GM12878 (cell line): ENCODE results near the gene RCC2. TPM values are rescaled to one million over a fixed set of nuclear protein-coding genes. Genes with fewer than 3 reads are reported as not detected.

Experiments
- BRCA1 ChIP-seq: IDR thresholded peaks from 2 replicates; pipeline ENCODE4 v1.6.1; 2011; ENCODE audit warnings: low read depth, low read length, improper control_type of control experiment
- CREM ChIP-seq: IDR thresholded peaks from 2 replicates; pipeline ENCODE4 v1.6.1; 2014; ENCODE audit warnings: antibody characterized with exemption, low read depth
- ETV6 ChIP-seq, 2 experiments: fragments of 450-650 bp in 1 of 2; IDR thresholded peaks in 1 of 2; conservative IDR thresholded peaks in 1 of 2; 2 replicates each; pipeline ENCODE4 v1.6.1; 2014; ENCODE audit warnings: antibody characterized with exemption in 1 of 2, borderline replicate concordance in 1 of 2, low read depth in 1 of 2, mild to moderate bottlenecking in 1 of 2, moderate library complexity in 1 of 2
- KDM1A ChIP-seq: fragments of 200-600 bp; sonication (generic); IDR thresholded peaks from 2 replicates; pipeline ENCODE4 v1.6.1; 2016; ENCODE audit warnings: borderline replicate concordance
- KLF5 ChIP-seq: fragments of 450-650 bp; IDR thresholded peaks from 2 replicates; pipeline ENCODE4 v1.6.1; 2014; ENCODE audit warnings: mild to moderate bottlenecking; ENCODE audit not compliant: partially characterized antibody
- LARP7 ChIP-seq: fragments of 450-650 bp; IDR thresholded peaks from 2 replicates; pipeline ENCODE4 v1.6.1; 2017; ENCODE audit warnings: mild to moderate bottlenecking
- RAD21 ChIP-seq: IDR thresholded peaks from 2 replicates; pipeline ENCODE4 v1.6.1; 2011; ENCODE audit warnings: mild to moderate bottlenecking, low read depth, low read length, moderate library complexity; ENCODE audit not compliant: insufficient read depth
- SMC3 ChIP-seq: IDR thresholded peaks from 2 replicates; pipeline ENCODE4 v1.6.1; 2011; ENCODE audit warnings: low read length, improper control_type of control experiment, borderline replicate concordance
- YY1 ChIP-seq: IDR thresholded peaks from 2 replicates; pipeline ENCODE4 v1.6.1; 2011; ENCODE audit warnings: low read depth, mild to moderate bottlenecking, low read length
- ZSCAN29 ChIP-seq: fragments of 450-650 bp; IDR thresholded peaks from 2 replicates; pipeline ENCODE4 v1.6.1; 2017; ENCODE audit warnings: mild to moderate bottlenecking, moderate library complexity
- polyA plus RNA-seq, 11 experiments: library from polyadenylated mRNA; depleted of rRNA in 4 of 11; unstranded in 6 of 11; stranded (reverse) in 5 of 11; fragments of >200 nt; fragmentation: Nextera tagmentation in 4 of 11; fragmentation: Illumina TruSeq in 1 of 11; extraction: Ambion mirVana in 4 of 11; extraction: Trizol in 1 of 11; gene quantifications; 1 replicate in 1 of 11; 2 replicates in 10 of 11; pipeline versions ENCODE4 v1.2.1 to v1.2.3, GENCODE V29; 2011 to 2016; ENCODE audit warnings: inconsistent platforms in 2 of 11, missing spikeins in 2 of 11, low read depth in 1 of 11
- total RNA-seq, 4 experiments: library from RNA; depleted of rRNA in 3 of 4; stranded (reverse); fragments of >200 nt in 3 of 4; fragmentation: Illumina TruSeq in 1 of 4; extraction: Trizol in 1 of 4; gene quantifications; 2 replicates each; pipeline versions ENCODE4 v1.2.1 to v1.2.3, GENCODE V29; 2013 to 2021
- TF ChIP-seq, protein P1 (sequence below), 3 experiments: IDR thresholded peaks in 2 of 3; conservative IDR thresholded peaks in 1 of 3; 2 replicates each; pipeline ENCODE4 v1.5.1; 2011; ENCODE audit warnings: low read depth in 3 of 3, low read length in 3 of 3, mild to moderate bottlenecking in 3 of 3, control low read depth in 2 of 3, moderate library complexity in 2 of 3, inconsistent platforms in 1 of 3, mixed read lengths in 1 of 3; ENCODE audit not compliant: control insufficient read depth in 2 of 3, insufficient read depth in 1 of 3; ENCODE audit errors: extremely low read depth in 1 of 3
- TF ChIP-seq, protein P2 (sequence below): IDR thresholded peaks from 2 replicates; pipeline ENCODE4 v1.6.1; 2012; ENCODE audit warnings: mild to moderate bottlenecking, low read depth, low read length

Gene RCC2
- total and polyA plus RNA-seq, 10 of the 15 experiments (the other 5 are each of a cell fraction or from before 2014, with no cell fraction given) = 10.7 to 176 (median 85.5) TPM

DNA sequence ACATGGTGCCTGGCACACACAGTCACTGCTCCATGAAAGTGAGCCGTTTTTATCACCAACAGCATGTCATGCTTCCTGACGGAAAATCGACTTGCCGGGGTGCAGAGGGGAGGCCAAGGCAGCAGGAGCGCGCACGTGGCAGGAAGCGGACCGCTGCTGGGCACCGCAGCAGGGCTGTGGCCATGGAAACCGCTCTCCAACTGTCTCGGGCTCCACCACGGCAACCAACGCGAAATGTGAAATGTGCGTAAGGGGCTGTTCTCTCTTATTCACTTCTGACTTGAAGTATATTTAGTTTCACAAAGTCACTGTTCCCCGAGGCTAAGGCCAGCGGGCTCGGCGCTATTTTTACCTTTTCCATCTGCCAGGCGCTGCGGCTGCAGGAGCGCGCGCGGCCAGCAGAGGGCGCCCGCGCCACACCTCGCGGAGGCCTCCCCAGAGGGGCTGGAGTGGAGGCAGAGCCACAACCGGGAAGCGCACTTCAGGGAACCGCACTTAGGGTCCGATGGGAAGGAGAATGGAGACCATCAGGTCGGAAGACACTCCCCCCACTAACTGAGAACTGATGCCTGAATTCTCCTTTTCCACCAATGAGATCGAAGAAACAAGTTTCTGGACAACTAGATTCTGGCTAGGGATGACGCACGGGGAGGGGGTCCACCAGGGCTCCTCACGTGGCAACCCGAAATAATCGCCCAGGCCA, 19.7 kb downstream of the RCC2 start (continued):
- TF ChIP-seq ETV6 (conservative IDR thresholded peaks at IDR 0.05 in 1 of 2, IDR thresholded peaks at IDR 0.05 in 1 of 2; ENCODE audit: borderline replicate concordance in 1 of 2, low read depth in 1 of 2) (no peak), ZSCAN29 (no peak), KDM1A (no peak), SMC3 (peak; percentile 77), KLF5 (no peak), RAD21 (peak; percentile 83), LARP7 (0 out of 2 replicates have a peak, but pooled peaks have one; percentile 26), BRCA1 (no peak), YY1 (peak; percentile 64), CREM (no peak)
- TF ChIP-seq, protein P1, sequence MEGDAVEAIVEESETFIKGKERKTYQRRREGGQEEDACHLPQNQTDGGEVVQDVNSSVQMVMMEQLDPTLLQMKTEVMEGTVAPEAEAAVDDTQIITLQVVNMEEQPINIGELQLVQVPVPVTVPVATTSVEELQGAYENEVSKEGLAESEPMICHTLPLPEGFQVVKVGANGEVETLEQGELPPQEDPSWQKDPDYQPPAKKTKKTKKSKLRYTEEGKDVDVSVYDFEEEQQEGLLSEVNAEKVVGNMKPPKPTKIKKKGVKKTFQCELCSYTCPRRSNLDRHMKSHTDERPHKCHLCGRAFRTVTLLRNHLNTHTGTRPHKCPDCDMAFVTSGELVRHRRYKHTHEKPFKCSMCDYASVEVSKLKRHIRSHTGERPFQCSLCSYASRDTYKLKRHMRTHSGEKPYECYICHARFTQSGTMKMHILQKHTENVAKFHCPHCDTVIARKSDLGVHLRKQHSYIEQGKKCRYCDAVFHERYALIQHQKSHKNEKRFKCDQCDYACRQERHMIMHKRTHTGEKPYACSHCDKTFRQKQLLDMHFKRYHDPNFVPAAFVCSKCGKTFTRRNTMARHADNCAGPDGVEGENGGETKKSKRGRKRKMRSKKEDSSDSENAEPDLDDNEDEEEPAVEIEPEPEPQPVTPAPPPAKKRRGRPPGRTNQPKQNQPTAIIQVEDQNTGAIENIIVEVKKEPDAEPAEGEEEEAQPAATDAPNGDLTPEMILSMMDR (IDR thresholded peaks at IDR 0.05 in 2 of 3, conservative IDR thresholded peaks at IDR 0.05 in 1 of 3; ENCODE audit: control insufficient read depth in 2 of 3, extremely low read depth in 1 of 3, insufficient read depth in 1 of 3, low read depth in 3 of 3, low read length in 3 of 3) = peak; percentile 96 to 99 (median 97); a peak in 5 of 6 replicates
- TF ChIP-seq, protein P2, sequence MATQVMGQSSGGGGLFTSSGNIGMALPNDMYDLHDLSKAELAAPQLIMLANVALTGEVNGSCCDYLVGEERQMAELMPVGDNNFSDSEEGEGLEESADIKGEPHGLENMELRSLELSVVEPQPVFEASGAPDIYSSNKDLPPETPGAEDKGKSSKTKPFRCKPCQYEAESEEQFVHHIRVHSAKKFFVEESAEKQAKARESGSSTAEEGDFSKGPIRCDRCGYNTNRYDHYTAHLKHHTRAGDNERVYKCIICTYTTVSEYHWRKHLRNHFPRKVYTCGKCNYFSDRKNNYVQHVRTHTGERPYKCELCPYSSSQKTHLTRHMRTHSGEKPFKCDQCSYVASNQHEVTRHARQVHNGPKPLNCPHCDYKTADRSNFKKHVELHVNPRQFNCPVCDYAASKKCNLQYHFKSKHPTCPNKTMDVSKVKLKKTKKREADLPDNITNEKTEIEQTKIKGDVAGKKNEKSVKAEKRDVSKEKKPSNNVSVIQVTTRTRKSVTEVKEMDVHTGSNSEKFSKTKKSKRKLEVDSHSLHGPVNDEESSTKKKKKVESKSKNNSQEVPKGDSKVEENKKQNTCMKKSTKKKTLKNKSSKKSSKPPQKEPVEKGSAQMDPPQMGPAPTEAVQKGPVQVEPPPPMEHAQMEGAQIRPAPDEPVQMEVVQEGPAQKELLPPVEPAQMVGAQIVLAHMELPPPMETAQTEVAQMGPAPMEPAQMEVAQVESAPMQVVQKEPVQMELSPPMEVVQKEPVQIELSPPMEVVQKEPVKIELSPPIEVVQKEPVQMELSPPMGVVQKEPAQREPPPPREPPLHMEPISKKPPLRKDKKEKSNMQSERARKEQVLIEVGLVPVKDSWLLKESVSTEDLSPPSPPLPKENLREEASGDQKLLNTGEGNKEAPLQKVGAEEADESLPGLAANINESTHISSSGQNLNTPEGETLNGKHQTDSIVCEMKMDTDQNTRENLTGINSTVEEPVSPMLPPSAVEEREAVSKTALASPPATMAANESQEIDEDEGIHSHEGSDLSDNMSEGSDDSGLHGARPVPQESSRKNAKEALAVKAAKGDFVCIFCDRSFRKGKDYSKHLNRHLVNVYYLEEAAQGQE = no peak
